Breast epithelium (tissue), 3 donors: Measurements from ENCODE around the gene HMGCLL1.

Experiments used
- POLR2AphosphoS5 ChIP-seq, 3 donors: sonication (generic); formaldehyde crosslinking; IDR thresholded peaks; one replicate each; pipeline ENCODE4 v1.6.1; 2017; ENCODE audit warnings: antibody characterized with exemption in 3 of 3
- TF ChIP-seq, protein P1 (sequence below), 3 donors: fragments of 450-650 bp; IDR thresholded peaks; one replicate each; pipeline ENCODE4 v1.5.1; 2016 to 2017; ENCODE audit warnings: antibody characterized with exemption in 3 of 3, mild to moderate bottlenecking in 3 of 3, moderate library complexity in 3 of 3

DNA sequence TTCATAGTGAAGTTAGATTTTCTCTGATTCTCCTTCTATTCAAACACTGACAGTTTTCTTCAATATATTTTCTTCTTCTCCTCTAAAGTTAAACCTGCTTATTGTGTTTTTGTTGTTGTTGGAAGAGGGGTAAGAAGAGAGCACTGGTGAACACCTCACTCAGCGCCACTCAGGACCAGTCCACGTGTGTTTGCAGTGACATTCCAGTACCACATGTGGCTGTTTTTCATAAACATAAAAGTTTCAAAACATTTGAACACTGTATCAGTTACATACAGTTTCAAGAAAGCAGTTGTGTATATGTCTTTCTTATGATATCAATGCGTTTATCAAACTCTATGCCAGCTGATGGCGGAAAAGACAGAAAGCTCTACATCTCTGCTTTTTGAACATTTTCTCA is 86.7 kb downstream of the HMGCLL1 start:
- TF ChIP-seq, protein P1, sequence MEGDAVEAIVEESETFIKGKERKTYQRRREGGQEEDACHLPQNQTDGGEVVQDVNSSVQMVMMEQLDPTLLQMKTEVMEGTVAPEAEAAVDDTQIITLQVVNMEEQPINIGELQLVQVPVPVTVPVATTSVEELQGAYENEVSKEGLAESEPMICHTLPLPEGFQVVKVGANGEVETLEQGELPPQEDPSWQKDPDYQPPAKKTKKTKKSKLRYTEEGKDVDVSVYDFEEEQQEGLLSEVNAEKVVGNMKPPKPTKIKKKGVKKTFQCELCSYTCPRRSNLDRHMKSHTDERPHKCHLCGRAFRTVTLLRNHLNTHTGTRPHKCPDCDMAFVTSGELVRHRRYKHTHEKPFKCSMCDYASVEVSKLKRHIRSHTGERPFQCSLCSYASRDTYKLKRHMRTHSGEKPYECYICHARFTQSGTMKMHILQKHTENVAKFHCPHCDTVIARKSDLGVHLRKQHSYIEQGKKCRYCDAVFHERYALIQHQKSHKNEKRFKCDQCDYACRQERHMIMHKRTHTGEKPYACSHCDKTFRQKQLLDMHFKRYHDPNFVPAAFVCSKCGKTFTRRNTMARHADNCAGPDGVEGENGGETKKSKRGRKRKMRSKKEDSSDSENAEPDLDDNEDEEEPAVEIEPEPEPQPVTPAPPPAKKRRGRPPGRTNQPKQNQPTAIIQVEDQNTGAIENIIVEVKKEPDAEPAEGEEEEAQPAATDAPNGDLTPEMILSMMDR (IDR thresholded peaks at IDR 0.05) = no peak
- TF ChIP-seq POLR2AphosphoS5 (IDR thresholded peaks at IDR 0.05) = no peak
